ENCODE results near the gene DCAF11.
A peak's percentile ranks its signal among the peaks of the same experiment; 100 is the strongest.

Gene DCAF11

DNA sequence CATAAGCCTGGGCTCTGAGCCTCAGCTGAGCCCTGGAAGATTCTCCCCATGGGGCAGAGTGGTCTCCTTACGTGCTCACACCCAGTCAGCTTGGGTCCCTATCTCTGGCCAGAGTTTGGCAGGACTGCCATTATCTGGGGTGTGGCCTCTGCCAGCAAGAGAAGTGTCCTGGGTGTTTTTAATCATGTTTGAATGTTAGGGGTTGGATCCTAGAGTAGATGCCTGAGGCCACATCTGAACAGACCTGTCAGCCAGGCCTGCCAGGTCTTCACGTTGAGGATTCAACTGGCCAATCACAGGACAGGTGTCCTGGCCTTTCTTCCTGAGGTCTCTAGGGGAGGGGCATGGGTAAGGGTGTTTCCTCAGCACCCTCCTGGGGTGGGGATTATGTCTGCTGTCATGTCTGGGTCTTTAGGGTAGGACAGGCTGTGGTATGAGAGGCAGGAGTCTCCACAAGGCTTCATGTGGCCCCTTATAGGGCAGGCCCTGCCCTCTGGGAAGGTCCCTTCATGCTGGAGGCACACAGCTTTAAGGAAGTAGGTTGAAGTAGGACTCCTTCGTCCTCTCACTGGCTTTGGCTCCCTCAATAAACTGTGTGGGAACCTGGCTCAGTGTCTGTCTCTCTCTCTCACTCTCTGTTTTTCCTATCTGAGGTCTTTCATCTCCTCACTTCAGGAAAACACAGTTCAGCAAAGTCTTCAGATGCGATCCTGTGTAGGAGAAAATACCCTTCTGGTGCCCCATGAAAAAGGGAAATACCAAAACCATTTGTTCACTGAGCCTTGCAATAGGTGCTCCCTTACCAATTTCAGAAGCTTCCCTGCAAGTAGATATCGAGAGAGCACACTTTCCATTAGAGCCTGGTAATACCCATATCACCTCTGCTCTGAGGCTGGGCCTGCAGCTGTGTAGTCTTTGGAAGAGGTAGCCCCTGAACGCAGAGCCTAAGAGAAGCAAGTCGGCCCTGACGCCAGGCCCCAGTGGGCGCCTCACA lies 9.1 kb downstream of the DCAF11 start:
- FAIRE-seq = no peak

DNA sequence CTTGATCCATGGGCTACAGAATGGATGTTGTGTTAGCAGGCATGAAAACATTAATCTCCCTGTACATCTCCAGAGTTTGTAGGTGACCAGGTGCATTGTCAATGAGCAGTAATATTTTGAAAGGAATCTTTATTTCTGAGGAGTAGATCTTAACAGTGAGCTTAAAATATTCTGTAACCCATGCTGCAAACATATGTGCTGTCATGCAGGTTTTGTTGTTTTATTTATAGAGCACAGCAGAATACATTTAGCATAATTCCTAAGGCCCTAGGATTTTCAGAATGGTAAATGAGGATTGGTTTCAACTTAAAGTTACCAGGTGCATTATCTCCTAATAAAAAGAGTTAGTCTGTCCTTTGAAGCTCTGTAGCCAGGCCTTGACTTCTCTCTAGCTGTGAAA lies 12.4 kb downstream of the DCAF11 start:
- FAIRE-seq = no peak

DNA sequence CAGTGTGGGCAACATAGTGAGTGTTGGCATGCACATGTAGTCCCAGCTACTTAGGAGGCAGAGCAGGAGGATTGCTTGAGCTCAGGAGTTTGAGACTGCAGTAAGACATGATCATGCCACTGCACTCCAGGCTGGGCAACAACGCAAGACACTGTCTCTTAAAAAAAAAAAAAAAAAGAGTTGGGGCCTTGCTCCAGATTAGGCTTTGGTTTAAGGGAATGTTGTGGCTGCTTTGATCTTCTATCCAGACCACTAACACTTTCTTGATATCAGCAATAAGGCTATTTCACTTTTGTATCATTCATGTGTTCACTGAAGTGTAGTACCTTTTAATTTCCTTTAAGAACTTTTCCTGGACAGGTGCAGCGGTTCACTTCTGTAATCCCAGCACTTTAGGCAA lies 13.1 kb downstream of the DCAF11 start:
- FAIRE-seq = no peak

DNA sequence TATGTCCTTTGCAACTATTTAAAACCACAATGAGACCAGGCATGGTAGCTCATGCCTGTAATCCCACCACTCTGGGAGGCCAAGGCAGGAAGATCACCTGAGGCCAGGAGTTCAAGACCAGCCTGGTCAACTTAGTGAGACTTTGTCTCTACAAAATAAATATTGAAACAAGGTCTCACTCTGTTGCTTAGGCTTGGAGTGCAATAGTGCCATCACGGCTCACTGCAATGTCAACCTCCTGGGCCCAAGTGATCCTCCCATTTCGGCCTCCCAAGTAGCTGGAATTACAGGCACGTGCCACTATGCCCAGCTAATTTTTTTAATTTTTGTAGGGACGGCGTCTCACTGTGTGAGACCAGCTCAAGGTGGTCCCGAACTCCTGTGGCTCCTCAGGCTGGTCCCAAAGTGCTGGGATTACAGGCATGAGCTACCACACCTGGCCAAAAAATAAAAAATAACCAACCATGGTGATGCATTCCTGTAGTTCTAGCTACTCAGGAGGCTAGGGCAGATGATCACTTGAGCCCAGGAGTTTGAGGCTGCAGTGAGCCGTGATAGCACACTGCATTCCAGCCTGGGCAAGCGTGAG lies 14.9 kb downstream of the DCAF11 start:
- FAIRE-seq = no peak

DNA sequence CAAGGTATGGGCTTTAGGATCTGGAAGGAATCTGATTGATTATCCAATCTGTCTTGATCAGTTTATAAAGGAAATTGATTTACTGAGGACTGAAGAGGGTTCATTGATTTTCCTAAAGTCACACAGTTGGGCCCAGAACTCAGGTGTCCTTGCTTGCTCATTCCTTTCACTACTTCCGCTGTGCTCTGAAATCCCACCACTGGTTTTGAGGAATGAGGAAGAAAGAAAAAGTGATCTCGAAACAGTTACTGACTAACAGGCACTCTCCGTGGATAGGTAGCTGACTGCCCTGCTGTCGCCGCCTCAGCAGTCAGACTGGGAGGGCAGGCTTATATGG lies 15.8 kb downstream of the DCAF11 start, which contains the start of gene FITM1:
Gene FITM1 (plus strand): TSS at position 280 of the 337 bp plus-strand sequence. CDS start 905 bp downstream, outside the sequence.
- FAIRE-seq = no peak

DNA sequence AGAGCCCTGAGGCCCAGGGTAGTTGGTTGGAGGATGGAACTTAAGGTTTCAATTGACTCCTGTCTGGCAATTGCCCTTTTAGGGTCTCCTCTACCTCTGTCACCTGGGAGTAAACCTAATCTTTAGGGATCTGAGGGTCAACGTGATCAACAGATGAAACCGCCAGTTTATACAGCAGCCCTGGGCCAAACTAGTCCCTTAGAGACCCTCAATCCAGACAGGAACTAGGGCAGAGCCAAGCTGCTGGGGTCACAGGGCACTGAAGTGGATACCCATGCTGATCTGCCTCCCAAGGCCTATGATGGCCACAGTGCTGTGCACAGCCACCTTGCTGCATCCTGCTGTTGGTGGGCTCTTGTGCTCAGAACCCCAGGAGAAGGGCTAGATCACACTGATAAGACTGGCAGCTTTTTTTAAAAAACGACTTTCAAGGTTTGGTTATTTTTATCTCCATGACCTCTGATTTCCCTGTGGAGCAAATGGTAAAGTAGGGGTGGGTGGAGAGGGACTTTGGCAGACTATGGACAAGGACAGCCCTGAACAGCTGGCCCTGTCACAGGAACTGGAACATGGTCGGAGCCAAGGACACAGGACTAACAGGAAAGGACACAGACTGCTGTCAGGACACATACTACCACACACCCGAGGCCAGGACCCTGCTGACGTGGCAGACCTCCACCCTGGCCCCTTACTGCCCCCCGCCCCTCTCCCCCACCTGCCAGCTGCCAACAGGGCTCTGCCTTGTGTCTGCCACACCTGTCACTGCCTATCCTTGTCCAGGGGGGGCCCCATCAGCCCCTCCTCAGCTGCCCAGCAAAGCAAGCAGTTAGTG lies 16.4 kb downstream of the DCAF11 start:
- no peak for FAIRE-seq

DNA sequence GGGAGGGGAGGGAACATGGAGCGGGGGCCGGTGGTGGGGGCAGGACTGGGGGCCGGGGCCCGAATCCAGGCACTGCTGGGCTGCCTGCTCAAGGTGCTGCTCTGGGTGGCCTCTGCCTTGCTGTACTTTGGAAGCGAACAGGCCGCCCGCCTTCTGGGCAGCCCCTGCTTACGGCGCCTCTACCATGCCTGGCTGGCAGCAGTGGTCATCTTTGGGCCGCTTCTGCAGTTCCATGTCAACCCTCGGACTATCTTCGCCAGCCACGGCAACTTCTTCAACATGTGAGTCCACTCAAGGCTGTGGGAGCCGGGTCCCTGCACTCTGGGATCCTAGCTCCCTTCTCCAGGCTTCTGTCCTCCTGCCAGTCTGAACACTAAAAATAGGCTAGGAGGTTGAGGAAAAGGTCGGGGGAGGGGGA lies 17.0 kb downstream of the DCAF11 start:
- no peak for FAIRE-seq

DNA sequence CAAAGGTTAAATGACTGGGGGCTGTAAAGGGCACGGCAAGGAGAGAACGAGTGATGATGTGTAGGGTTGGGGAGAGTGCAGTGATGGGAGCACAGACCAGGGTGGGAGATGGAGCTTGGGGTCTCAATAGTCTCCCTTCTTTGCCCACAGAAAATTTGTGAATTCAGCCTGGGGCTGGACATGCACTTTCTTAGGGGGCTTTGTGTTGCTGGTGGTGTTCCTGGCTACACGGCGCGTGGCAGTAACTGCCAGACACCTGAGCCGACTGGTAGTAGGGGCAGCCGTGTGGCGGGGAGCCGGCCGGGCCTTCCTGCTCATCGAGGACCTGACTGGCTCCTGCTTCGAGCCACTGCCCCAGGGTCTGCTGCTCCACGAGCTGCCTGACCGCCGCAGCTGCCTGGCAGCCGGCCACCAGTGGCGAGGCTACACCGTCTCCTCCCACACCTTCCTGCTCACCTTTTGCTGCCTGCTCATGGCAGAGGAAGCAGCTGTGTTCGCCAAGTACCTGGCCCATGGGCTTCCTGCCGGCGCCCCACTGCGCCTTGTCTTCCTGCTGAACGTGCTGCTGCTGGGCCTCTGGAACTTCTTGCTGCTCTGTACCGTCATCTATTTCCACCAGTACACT lies 17.6 kb downstream of the DCAF11 start:
- FAIRE-seq = no peak

DNA sequence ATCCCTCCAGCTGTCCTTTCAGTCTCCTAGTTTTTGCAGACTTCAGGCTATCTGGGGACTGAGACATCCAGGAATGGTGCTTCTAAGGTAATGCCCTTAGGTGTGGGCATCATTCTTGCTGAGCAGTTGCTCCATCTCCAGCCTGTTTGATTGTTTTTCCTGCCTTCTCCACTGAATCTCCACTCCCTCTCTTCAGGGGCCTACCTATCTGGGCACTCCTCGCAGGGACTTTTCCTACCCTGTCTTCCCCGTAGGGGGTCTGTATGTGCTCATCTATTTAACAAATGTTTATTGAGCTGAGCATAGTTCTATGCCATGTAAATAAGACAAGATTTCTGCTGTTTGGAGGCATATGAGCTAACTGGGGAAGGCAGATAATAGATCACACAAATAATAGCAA lies 18.4 kb downstream of the DCAF11 start:
- no peak for FAIRE-seq

DNA sequence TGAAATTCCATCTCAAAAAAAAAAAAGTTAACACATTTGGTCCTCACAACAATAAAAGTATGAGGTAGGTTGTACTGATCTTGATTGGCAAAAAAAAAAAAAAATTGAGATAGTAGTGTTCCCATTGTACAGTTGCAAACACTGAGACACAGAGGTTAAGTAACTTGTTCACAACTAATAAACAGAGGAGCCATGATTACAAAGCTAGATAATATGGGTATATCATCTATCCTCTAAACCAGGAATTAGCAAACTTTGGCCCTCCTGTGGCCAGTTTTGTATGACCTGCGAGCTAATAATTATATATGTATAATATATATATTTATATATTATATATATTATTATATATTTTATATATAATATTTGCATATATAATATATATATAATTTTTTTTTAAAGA lies 19.2 kb downstream of the DCAF11 start:
- FAIRE-seq = peak; percentile 23

DNA sequence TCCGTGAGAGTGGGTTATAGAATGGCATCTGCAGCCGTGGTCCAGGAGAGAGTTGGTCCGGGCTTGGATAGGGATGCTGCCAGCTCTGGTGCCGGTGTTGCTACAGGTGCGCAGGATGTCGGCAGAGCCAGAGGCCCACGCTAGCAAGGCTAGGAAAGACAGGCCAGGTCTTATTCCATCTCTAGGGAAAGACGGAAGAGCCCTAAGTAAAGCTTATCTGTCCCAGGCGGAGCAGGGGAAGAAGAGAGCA lies 20.9 kb downstream of the DCAF11 start:
- FAIRE-seq = no peak

DNA sequence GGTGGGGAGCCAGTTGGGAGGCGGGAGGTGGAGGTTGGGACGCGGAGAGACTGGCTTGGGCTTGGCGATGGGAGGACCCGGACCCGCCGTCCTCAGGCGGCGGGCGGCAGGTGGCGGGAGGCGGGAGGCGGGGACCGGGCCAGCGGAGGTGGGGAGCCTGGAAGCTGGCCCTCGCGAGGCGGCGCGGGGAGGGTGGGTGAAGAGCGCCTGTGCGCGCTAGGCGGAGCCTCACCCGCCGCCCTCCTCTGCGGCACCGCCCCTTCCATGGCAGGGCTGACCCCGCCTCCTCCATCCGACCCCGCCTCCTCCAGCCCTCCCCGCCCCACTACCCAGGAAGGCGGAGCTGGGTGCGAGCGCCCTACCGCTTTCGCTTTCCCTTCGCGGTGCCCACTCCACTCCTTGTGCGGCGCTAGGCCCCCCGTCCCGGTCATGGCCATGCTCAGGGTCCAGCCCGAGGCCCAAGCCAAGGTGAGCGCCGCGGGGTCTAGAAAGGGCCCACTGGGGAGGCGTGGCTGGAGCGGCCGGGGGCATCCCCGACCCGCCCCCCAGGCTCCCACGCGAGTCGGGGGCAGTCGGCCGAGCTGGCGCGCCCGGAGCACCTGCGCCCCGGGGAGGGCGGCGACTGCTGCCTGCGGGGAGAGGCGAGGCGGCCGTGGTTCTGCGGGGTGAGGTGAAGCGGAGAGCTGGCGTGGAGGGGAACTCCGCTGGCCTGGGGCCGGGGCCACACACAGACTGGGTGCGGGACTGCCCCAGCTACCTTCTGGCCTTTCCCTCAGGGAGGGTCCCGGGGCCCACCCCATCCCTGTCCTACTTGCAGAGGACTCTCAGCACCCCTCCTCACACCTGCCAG lies 21.5 kb downstream of the DCAF11 start, which contains the start of gene PSME1:
Gene PSME1 (plus strand): TSS at position 361 of the 850 bp plus-strand sequence. CDS start 69 bp downstream, at position 430.
- FAIRE-seq = no peak

DNA sequence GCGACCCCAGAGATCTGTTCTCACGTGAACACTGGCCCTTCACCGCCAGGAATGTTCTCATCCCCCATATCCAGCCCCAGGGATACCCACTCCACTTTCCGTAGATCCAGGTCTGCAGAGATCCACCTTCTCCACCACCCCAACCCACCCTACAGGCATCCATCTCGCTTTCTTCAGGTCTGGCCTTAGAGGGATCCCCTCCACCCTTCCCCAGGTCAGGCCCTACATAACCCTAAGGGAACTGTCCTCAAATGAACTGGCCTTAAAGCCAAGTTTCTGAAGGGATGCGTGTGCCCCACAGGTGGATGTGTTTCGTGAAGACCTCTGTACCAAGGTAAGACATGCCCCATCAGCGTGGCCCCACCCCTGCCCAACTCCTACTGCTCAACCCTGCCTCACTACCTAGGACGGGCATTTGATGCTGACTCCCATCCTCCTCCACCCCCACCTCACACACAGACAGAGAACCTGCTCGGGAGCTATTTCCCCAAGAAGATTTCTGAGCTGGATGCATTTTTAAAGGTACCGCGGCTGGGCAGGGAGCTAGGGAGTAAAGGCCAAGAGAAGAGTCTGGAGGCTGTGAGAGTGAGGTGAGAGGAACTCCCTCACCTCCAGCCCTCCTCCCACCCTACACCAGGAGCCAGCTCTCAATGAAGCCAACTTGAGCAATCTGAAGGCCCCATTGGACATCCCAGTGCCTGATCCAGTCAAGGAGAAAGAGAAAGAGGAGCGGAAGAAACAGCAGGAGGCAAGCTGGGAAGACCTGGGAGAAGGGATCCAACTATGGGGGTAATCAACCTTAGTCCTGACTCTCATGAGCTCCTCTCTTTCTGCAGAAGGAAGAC lies 22.3 kb downstream of the DCAF11 start:
- no peak for FAIRE-seq

DNA sequence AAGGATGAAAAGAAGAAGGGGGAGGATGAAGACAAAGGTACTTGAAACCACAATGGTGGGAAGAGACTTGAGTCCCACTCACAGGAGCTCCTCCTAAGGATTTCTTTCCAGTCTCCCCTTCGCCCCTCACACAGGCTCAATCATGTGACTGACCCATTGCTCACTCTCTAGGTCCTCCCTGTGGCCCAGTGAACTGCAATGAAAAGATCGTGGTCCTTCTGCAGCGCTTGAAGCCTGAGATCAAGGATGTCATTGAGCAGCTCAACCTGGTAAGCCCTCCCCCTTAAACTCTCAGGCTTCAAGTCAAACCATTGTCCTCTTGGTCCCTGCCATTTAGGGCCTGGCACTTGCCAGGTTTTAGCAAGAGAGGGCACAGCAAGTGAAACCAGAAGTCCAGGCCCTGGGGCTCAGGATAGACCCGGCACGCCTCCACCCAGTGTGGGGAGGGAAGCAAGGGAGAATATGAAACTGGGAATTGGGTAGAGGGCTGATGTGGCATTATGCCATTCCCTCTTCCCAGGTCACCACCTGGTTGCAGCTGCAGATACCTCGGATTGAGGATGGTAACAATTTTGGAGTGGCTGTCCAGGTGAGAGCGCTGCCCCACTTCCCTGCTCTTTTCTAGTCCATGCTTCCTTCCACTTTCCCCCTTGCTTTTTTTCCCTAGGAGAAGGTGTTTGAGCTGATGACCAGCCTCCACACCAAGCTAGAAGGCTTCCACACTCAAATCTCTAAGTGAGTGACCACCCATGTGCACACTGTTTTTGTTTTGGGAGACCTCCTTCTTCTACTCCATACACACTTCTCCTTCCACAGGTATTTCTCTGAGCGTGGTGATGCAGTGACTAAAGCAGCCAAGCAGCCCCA lies 23.2 kb downstream of the DCAF11 start:
- no peak for FAIRE-seq

DNA sequence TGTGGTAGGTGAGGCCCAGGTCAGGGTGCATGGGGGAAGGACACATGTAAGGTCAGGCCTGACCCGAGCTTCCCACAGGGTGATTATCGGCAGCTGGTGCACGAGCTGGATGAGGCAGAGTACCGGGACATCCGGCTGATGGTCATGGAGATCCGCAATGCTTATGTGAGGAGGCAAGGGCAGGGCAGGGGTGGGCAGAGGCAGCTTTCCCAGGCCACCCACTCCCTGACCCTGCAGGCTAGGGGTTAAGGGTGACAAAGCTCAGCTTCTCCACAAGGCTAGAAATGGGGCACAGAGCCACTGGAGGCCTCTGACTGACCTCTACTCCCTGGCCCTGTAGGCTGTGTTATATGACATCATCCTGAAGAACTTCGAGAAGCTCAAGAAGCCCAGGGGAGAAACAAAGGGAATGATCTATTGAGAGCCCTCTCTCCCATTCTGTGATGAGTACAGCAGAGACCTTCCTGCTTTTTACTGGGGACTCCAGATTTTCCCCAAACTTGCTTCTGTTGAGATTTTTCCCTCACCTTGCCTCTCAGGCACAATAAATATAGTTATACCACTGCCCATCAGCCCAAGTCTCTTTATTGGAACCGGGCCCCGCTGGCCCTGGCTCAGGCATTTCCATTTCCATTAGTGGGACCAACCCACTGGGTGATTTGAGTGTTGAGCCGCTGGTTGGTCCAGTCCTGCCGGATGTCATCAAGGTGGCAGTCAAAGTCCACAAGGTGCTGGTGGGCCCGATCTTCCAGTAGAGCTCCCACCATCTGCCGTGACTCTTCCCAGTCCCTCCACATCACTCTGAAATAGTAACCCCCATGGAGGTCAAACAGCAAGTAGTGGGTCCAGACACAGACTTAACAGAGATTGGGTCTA lies 24.1 kb downstream of the DCAF11 start:
- FAIRE-seq = no peak

DNA sequence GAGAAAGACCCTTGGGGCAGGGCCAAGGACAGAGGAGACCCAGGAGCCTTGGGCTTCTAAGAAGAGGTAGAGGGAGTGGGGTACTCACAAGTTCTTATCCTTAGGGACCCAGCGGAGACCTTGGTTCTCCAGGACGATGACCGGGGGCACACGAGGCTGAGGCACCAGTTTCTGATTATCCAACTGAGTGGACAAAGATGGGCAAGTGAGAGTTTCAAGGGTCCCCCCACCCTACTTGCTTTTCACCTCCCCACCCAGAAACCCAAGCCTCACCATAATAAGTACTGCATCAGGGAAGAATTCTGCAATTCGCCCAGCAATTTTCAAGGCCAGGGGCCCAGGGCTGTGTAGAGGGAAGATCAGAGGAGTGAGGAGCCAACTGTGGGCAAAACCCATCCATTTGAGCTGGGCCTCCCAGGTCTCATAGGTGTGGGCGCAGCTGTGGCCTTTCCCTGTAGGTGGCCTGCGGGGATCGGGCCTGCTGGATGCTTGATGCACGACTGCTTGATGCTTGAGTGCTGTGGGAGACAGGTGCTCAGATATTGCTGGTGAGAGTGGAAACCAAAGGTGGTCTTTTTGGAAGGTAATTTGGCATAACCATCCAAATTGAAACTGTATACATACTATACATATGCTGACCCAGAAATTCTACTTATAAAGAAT lies 24.8 kb downstream of the DCAF11 start:
- no peak for FAIRE-seq

DNA sequence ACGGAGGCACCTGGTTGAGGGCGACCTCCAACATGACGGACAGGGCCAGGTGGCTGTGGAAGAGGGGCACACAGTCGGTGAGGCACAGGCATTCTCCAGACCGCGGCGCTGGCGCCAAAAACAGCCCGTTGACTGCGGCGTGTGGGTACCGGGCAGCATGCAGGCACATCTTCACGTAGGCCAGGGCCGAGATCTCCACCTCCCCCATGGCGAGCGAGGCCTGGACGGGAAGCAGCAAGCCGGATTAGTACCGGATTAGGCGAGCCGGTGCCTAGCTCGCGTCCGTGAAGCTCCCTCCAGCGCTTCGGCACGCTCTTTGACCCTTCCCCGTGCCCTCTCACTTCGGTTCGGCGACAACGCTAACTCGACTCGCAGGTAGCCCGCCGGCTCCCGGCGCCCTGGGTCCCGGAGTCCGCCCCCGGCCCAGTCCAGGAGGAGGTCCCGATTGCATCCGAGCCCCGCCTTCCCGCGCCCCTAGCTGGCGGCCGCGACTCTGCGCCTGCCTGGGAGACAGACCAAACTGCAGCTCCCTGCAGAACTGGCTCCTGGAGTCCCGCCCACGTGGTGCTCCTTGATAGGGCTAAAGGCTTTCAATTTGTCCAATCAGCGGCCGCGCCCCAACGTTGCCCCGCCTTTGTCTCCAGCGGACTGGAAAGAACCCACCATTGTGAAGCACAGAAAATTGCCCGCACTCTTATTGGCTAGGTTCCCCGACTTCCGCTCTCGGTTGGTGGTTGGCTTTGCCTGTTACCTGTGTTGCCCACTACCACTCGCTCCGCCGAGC lies 26.7 kb downstream of the DCAF11 start, which contains the start of gene EMC9:
Gene EMC9 (minus strand): TSS at position 495 of the 784 bp plus-strand sequence. CDS start 287 bp downstream, at position 208.
- peak; percentile 94 for FAIRE-seq

Measured in A204.1 (cell line).